Adrenal gland (tissue), 5 donors: Measurements from ENCODE around the gene MACROD2.

ENCODE experiments used
- POLR2A ChIP-seq, 2 donors: fragments of 450-650 bp; IDR thresholded peaks; one replicate each; pipeline ENCODE4 v1.6.1; 2017; ENCODE audit warnings: antibody characterized with exemption in 2 of 2, mild to moderate bottlenecking in 2 of 2, moderate library complexity in 1 of 2
- TF ChIP-seq, protein P1 (sequence below), 6 experiments: fragments of 450-650 bp in 4 of 6; fragments of 200-600 bp in 2 of 6; sonication (generic) in 1 of 6; IDR thresholded peaks; 1 replicate in 5 of 6; 2 replicates in 1 of 6; pipeline versions ENCODE4 v1.5.1 to v1.8.0; 2016 to 2021; ENCODE audit warnings: antibody characterized with exemption in 6 of 6, mild to moderate bottlenecking in 2 of 6, moderate library complexity in 1 of 6
- donor health status: DM: no; HTN: no; CAD: no.

DNA sequence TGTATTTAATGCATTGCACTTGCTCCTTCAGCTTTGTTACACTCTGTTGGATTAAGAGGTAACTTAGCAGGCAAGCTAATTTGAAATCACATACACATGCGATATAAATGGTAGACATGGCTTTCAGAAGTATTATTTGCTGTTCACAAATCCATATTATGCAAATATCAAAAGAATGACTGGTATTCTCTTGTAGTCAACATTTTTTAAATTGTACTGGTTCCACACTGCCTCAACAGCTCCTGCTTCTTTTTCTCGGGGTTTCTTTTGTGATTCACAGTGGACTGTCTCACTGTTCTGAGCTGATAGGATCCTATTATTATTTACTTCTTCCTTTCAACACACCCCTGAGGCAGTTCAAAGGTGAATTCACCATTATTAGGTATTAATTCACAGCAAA is 1650.5 kb downstream of the MACROD2 start:
- TF ChIP-seq, protein P1, sequence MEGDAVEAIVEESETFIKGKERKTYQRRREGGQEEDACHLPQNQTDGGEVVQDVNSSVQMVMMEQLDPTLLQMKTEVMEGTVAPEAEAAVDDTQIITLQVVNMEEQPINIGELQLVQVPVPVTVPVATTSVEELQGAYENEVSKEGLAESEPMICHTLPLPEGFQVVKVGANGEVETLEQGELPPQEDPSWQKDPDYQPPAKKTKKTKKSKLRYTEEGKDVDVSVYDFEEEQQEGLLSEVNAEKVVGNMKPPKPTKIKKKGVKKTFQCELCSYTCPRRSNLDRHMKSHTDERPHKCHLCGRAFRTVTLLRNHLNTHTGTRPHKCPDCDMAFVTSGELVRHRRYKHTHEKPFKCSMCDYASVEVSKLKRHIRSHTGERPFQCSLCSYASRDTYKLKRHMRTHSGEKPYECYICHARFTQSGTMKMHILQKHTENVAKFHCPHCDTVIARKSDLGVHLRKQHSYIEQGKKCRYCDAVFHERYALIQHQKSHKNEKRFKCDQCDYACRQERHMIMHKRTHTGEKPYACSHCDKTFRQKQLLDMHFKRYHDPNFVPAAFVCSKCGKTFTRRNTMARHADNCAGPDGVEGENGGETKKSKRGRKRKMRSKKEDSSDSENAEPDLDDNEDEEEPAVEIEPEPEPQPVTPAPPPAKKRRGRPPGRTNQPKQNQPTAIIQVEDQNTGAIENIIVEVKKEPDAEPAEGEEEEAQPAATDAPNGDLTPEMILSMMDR (IDR thresholded peaks at IDR 0.05) = no peak
- TF ChIP-seq POLR2A (IDR thresholded peaks at IDR 0.05) = no peak
